ENCODE results near the gene PCDH15.
"Not testable (repeated sequence)": the region's sequence is repeated elsewhere in the genome, so short reads cannot be mapped to it uniquely, and the experiment has no call there.

The PCDH15 gene

DNA sequence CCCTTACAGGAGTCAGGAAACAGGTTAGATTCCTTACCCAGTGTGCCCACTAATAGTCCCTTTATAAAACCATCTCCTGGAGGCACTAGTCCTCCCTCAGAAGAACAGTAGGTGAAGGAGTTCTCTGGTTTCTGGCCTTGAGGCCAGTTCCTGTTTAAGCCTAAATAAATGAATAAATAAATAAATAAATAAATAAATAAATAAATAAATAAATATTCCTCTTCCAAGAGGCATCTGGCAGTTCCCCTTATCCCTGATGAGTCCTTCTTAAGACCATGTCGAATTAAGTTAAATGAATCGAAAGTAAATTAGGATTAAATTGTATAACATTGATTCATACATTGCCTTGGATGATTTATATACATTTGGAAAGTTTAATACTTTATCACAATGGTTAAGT, 223.3 kb downstream of the PCDH15 start:
- in situ Hi-C loops (cut with MboI; ENCODE audit: low sequenced_read_pairs): no loop called here
- H3K9me3 ChIP-seq: no peaks in the 10 kb centered on the region
- H3K4me3 ChIP-seq: no peak overlapping the region
- no peaks in the 10 kb centered on the region for H3K36me3 ChIP-seq (replicated peaks)
- H3K27me3 ChIP-seq (ENCODE audit: low read depth): no peaks in the 10 kb centered on the region
- no peaks in the 10 kb centered on the region for H3K4me1 ChIP-seq
- DNase-seq (ENCODE audit: low spot score in 2 of 2): no peak

DNA sequence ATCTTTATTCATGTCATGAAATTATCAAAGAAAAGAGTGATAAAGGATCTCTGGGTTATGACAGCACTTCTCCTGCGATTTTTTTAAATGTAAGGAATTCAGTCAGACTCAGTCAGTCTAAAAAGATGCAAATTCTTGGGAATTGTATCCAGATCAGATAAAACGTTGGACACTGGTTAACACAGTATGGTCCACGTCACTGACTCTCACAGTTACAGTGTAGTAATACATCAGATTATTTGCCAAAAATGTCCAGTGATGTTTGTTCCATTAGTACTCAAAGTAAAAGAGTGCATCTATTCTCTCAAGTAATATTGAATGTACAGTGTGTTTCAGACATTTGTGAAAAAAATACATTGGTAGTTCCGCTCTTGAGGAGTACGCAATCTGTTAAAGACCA, 224.5 kb downstream of the PCDH15 start:
- no peaks in the 10 kb centered on the region for H3K9me3 ChIP-seq
- H3K4me3 ChIP-seq: no peak overlapping the region
- no peaks in the 10 kb centered on the region for H3K4me1 ChIP-seq
- H3K27me3 ChIP-seq (ENCODE audit: low read depth): no peaks in the 10 kb centered on the region
- in situ Hi-C loops (cut with MboI; ENCODE audit: low sequenced_read_pairs): no loop called here
- H3K36me3 ChIP-seq (replicated peaks): no peaks in the 10 kb centered on the region
- DNase-seq (ENCODE audit: low spot score in 2 of 2): no peak

- Histone ChIP-seq H3K4me3 (no peak overlapping the region), H3K36me3 (replicated peaks) (no peaks in the 10 kb centered on the region), H3K4me1 (no peaks in the 10 kb centered on the region), H3K27me3 (ENCODE audit: low read depth) (no peaks in the 10 kb centered on the region), H3K9me3 (no peaks in the 10 kb centered on the region)
- no peak for DNase-seq (ENCODE audit: low spot score in 2 of 2)
- in situ Hi-C loops (cut with MboI; ENCODE audit: low sequenced_read_pairs): no loop called here
Measured at GRCh38 chr10:54559498-54559897, 241.5 kb downstream of the PCDH15 start.

- Histone ChIP-seq H3K9me3 (no peaks in the 10 kb centered on the region), H3K4me1 (no peaks in the 10 kb centered on the region), H3K4me3 (no peak overlapping the region), H3K36me3 (replicated peaks) (no peaks in the 10 kb centered on the region), H3K27me3 (ENCODE audit: low read depth) (no peaks in the 10 kb centered on the region)
- in situ Hi-C loops (cut with MboI; ENCODE audit: low sequenced_read_pairs): no loop called here
- no peak for DNase-seq (ENCODE audit: low spot score in 2 of 2)
Measured at GRCh38 chr10:54554028-54554427, 247.0 kb downstream of the PCDH15 start.

GRCh38 chr10:54550016-54550415, 251.0 kb downstream of the PCDH15 start:
- DNase-seq (ENCODE audit: low spot score in 2 of 2): no peak

GRCh38 chr10:54531296-54531695, 269.7 kb downstream of the PCDH15 start:
- in situ Hi-C loops (cut with MboI; ENCODE audit: low sequenced_read_pairs): no loop called here
- no peaks in the 10 kb centered on the region for H3K4me1 ChIP-seq
- DNase-seq (ENCODE audit: low spot score in 2 of 2): no peak
- no peaks in the 10 kb centered on the region for H3K27me3 ChIP-seq (ENCODE audit: low read depth)
- no peaks in the 10 kb centered on the region for H3K9me3 ChIP-seq
- no peak overlapping the region for H3K4me3 ChIP-seq
- no peaks in the 10 kb centered on the region for H3K36me3 ChIP-seq (replicated peaks)

More at GRCh38 chr10:54550016-54550415, 251.0 kb downstream of the PCDH15 start:
- Histone ChIP-seq H3K4me3 (no peak overlapping the region), H3K4me1 (no peaks in the 10 kb centered on the region), H3K27me3 (ENCODE audit: low read depth) (no peaks in the 10 kb centered on the region), H3K36me3 (replicated peaks) (no peaks in the 10 kb centered on the region), H3K9me3 (no peaks in the 10 kb centered on the region)
- in situ Hi-C loops (cut with MboI; ENCODE audit: low sequenced_read_pairs): no loop called here

DNA sequence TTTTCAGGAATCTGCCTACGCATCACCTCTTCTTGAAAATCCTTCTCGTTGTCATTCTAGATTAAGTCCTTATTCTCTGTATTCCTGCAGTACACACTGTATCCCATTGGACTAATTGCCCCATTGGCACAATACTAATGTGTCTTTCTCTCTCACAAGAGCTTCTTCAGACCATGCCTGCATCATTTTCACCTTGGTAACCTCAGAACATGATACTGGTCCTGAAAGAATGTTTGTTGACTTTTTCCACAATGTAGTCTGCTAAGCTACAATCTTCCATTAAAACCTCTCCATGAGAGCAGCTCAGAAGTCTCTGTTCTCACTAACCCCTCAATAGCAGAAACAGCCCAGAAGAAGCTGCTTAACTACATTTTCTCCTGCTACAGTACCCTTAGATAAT, 270.7 kb downstream of the PCDH15 start:
- no peak for DNase-seq (ENCODE audit: low spot score in 2 of 2)
- H3K36me3 ChIP-seq (replicated peaks): no peaks in the 10 kb centered on the region
- no peaks in the 10 kb centered on the region for H3K9me3 ChIP-seq
- H3K4me3 ChIP-seq: no peak overlapping the region
- H3K27me3 ChIP-seq (ENCODE audit: low read depth): no peaks in the 10 kb centered on the region
- in situ Hi-C loops (cut with MboI; ENCODE audit: low sequenced_read_pairs): no loop called here
- no peaks in the 10 kb centered on the region for H3K4me1 ChIP-seq

- in situ Hi-C loops (cut with MboI; ENCODE audit: low sequenced_read_pairs): no loop called here
- Histone ChIP-seq H3K4me3 (no peak overlapping the region), H3K4me1 (no peaks in the 10 kb centered on the region), H3K9me3 (no peaks in the 10 kb centered on the region), H3K36me3 (replicated peaks) (no peaks in the 10 kb centered on the region), H3K27me3 (ENCODE audit: low read depth) (no peaks in the 10 kb centered on the region)
- no peak for DNase-seq (ENCODE audit: low spot score in 2 of 2)
Measured at GRCh38 chr10:54525816-54526215, 275.2 kb downstream of the PCDH15 start.

GRCh38 chr10:54515244-54515643, 285.8 kb downstream of the PCDH15 start:
- DNase-seq (ENCODE audit: low spot score in 2 of 2); H3K36me3 ChIP-seq (replicated peaks); H3K4me1 ChIP-seq; H3K4me3 ChIP-seq; H3K27me3 ChIP-seq (ENCODE audit: low read depth); in situ Hi-C loops (cut with MboI; ENCODE audit: low sequenced_read_pairs); H3K9me3 ChIP-seq: not testable (repeated sequence)

DNA sequence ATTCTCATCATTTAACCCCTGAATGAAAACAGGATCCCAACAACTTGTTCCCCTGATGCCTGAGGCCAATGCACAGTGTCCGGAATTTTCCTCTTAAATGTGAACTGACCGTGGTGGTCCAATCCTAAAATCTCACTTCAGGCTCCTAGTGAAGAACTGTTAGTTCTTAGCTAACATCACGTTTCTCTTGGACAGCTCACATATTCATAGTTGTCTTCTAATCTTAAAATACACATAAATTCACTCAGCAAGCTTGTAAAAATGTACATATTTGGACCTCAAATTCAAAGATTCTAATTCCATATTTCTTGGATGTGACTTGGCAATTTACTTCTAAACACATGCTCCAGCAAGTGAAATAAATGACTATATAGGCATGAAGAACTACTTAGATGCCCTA, 297.2 kb downstream of the PCDH15 start:
- H3K36me3 ChIP-seq (replicated peaks): no peaks in the 10 kb centered on the region
- in situ Hi-C loops (cut with MboI; ENCODE audit: low sequenced_read_pairs): no loop called here
- H3K27me3 ChIP-seq (ENCODE audit: low read depth): no peaks in the 10 kb centered on the region
- H3K4me1 ChIP-seq: no peaks in the 10 kb centered on the region
- no peak for DNase-seq (ENCODE audit: low spot score in 2 of 2)
- no peaks in the 10 kb centered on the region for H3K9me3 ChIP-seq
- H3K4me3 ChIP-seq: no peak overlapping the region

- Histone ChIP-seq H3K4me3 (no peak overlapping the region), H3K9me3 (no peaks in the 10 kb centered on the region), H3K36me3 (replicated peaks) (no peaks in the 10 kb centered on the region), H3K4me1 (no peaks in the 10 kb centered on the region), H3K27me3 (ENCODE audit: low read depth) (no peaks in the 10 kb centered on the region)
- in situ Hi-C loops (cut with MboI; ENCODE audit: low sequenced_read_pairs): no loop called here
- DNase-seq (ENCODE audit: low spot score in 2 of 2): no peak
Measured at GRCh38 chr10:54501929-54502328, 299.1 kb downstream of the PCDH15 start.

DNA sequence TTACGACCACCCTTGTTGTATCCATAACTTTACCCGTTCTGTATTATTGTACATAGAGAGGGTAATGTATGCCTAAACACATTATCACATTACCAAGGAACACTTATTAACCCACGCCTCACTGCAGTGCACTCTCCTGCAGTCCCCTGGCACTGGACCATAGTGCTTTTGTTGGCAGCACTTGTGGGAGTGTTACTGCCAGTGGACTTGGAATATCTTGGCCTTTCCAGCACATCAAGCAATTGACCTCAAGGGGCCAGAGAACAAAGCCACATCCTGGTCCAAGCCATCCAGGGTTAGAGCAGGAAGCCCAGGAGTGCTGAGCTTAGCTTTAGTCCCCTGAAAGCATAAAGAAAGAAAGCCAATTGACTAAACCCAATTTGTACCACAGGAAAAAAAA, 304.2 kb downstream of the PCDH15 start:
- no peaks in the 10 kb centered on the region for H3K4me1 ChIP-seq
- H3K9me3 ChIP-seq: no peaks in the 10 kb centered on the region
- in situ Hi-C loops (cut with MboI; ENCODE audit: low sequenced_read_pairs): no loop called here
- H3K4me3 ChIP-seq: no peak overlapping the region
- DNase-seq (ENCODE audit: low spot score in 2 of 2): no peak
- no peaks in the 10 kb centered on the region for H3K27me3 ChIP-seq (ENCODE audit: low read depth)
- no peaks in the 10 kb centered on the region for H3K36me3 ChIP-seq (replicated peaks)

- no peak for DNase-seq (ENCODE audit: low spot score in 2 of 2)
- in situ Hi-C loops (cut with MboI; ENCODE audit: low sequenced_read_pairs): no loop called here
- no peaks in the 10 kb centered on the region for H3K9me3 ChIP-seq
- H3K4me1 ChIP-seq: no peaks in the 10 kb centered on the region
- H3K27me3 ChIP-seq (ENCODE audit: low read depth): no peaks in the 10 kb centered on the region
- H3K4me3 ChIP-seq: no peak overlapping the region
- no peaks in the 10 kb centered on the region for H3K36me3 ChIP-seq (replicated peaks)
Measured at GRCh38 chr10:54487743-54488142, 313.3 kb downstream of the PCDH15 start.

DNA sequence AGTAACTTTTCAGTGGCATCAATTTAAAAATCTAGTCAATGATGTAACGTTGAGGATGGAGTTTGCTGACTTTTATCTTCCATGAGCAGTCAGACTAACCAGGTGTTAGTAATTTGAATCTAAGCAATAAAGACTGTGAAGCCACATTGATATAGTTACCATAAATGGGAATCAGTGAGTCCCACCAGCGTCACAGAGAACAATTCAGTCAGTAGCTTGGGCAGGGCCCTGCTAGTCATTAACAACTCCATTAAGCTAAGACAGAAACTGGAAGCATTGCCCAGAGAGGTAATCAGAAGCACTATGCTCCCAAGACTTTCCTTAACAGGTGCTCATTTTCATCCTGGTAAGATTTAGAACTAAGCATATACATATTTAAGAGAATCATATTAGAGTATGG, 315.1 kb downstream of the PCDH15 start:
- no peaks in the 10 kb centered on the region for H3K4me1 ChIP-seq

DNA sequence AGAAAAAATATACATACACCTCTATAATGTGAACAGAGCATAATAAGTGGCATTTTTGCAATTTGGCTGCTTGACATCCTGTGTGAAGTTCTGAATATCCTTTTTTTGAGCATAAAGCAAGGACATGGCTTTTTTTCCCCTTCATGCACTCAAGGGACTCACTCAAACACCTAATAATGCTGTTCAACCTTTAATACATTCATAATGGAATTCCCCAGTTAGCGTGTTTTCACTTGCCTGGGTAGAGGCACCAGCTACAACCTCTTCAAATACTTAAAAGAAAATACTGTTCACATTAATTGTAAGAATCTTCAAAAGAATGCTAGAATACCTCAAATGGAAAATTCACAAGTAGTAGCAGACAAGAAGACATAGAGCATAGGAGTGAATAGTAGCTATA, 316.8 kb downstream of the PCDH15 start:
- DNase-seq (ENCODE audit: low spot score in 2 of 2): no peak
- Histone ChIP-seq H3K4me1 (no peaks in the 10 kb centered on the region), H3K4me3 (no peak overlapping the region), H3K9me3 (no peaks in the 10 kb centered on the region), H3K36me3 (replicated peaks) (no peaks in the 10 kb centered on the region), H3K27me3 (ENCODE audit: low read depth) (no peaks in the 10 kb centered on the region)
- in situ Hi-C loops (cut with MboI; ENCODE audit: low sequenced_read_pairs): no loop called here

More for the DNA sequence above, 315.1 kb downstream of the PCDH15 start:
- DNase-seq (ENCODE audit: low spot score in 2 of 2): no peak
- Histone ChIP-seq H3K27me3 (ENCODE audit: low read depth) (no peaks in the 10 kb centered on the region), H3K36me3 (replicated peaks) (no peaks in the 10 kb centered on the region), H3K4me3 (no peak overlapping the region), H3K9me3 (no peaks in the 10 kb centered on the region)
- in situ Hi-C loops (cut with MboI; ENCODE audit: low sequenced_read_pairs): no loop called here

Measured in HAP-1 (cell line).